GM23338 (cell line): ENCODE measurements around the gene CCDC187. TPM values are rescaled to one million over a fixed set of nuclear protein-coding genes. Genes with fewer than 3 reads are reported as not detected.

Experiments used
- ATAC-seq: fragments of 200-7000 bp; cut with Tn5 transposase; 3 replicates; pipeline ENCODE4 v1.9.1; 2020
- DNase-seq: peaks from one replicate; pipeline ENCODE4 v3.0.0-alpha.2; 2015; ENCODE audit warnings: low spot score
- H2AFZ ChIP-seq: fragments of 200-600 bp; sonication (generic); 2 replicates; pipeline ENCODE4 v1.8.0; 2016; ENCODE audit warnings: antibody characterized with exemption, mild to moderate bottlenecking, moderate library complexity
- H3F3A ChIP-seq: fragments of 200-600 bp; sonication (generic); replicated peaks from 2 replicates; pipeline ENCODE4 v1.8.0; 2017; ENCODE audit warnings: antibody characterized with exemption, mixed run types, low read depth
- H3K27ac ChIP-seq: fragments of 200-600 bp; sonication (generic); 2 replicates; pipeline ENCODE4 v1.6.1; 2016; ENCODE audit warnings: low read depth
- H3K27me3 ChIP-seq: fragments of 200-600 bp; sonication (generic); 2 replicates; pipeline ENCODE4 v1.8.0; 2016; ENCODE audit warnings: mild to moderate bottlenecking, mixed run types, moderate library complexity; ENCODE audit not compliant: insufficient read depth
- H3K36me3 ChIP-seq: fragments of 200-600 bp; sonication (generic); 2 replicates; pipeline ENCODE4 v1.8.0; 2016; ENCODE audit warnings: mild to moderate bottlenecking; ENCODE audit not compliant: insufficient read depth
- H3K4me1 ChIP-seq: fragments of 200-600 bp; sonication (generic); 2 replicates; pipeline ENCODE4 v1.8.0; 2016; ENCODE audit warnings: mild to moderate bottlenecking, moderate library complexity; ENCODE audit not compliant: insufficient read depth
- H3K4me2 ChIP-seq: fragments of 200-600 bp; sonication (generic); 2 replicates; pipeline ENCODE4 v1.7.1; 2017; ENCODE audit warnings: mixed run types
- H3K4me3 ChIP-seq: fragments of 200-600 bp; sonication (generic); 2 replicates; pipeline ENCODE4 v1.6.1; 2016; ENCODE audit warnings: mixed run types
- H3K79me2 ChIP-seq: fragments of 200-600 bp; sonication (generic); replicated peaks from 2 replicates; pipeline ENCODE4 v1.8.0; 2017; ENCODE audit warnings: mild to moderate bottlenecking; ENCODE audit not compliant: insufficient read depth
- H3K9me2 ChIP-seq: fragments of 200-600 bp; sonication (generic); 2 replicates; pipeline ENCODE4 v1.8.0; 2017; ENCODE audit not compliant: insufficient read depth
- H4K20me1 ChIP-seq: fragments of 200-600 bp; sonication (generic); replicated peaks from 2 replicates; pipeline ENCODE4 v1.8.0; 2017; ENCODE audit warnings: mild to moderate bottlenecking; ENCODE audit not compliant: insufficient read depth
- H3K27ac Mint-ChIP-seq: 2 replicates; pipeline ENCODE4 v1.8.0; 2020; ENCODE audit warnings: inconsistent platforms, mild to moderate bottlenecking, moderate library complexity, mixed read lengths
- H3K27me3 Mint-ChIP-seq: 3 replicates; pipeline ENCODE4 v1.8.0; 2022; ENCODE audit warnings: low read depth, mild to moderate bottlenecking, moderate library complexity, mixed read lengths, inconsistent platforms; ENCODE audit not compliant: insufficient read depth, poor library complexity
- H3K36me3 Mint-ChIP-seq: 3 replicates; pipeline ENCODE4 v1.8.0; 2021; ENCODE audit warnings: low read depth, mild to moderate bottlenecking, inconsistent platforms, moderate library complexity, mixed read lengths
- H3K4me1 Mint-ChIP-seq: 3 replicates; pipeline ENCODE4 v1.8.0; 2020; ENCODE audit warnings: mild to moderate bottlenecking, inconsistent platforms, mixed read lengths
- H3K4me3 Mint-ChIP-seq: 3 replicates; pipeline ENCODE4 v1.8.0; 2021; ENCODE audit warnings: moderate library complexity, mild to moderate bottlenecking, inconsistent platforms, mixed read lengths
- H3K9me3 Mint-ChIP-seq: 3 replicates; pipeline ENCODE4 v1.8.0; 2020; ENCODE audit warnings: moderate library complexity, mild to moderate bottlenecking, inconsistent platforms, mixed read lengths
- CREB1 ChIP-seq: fragments of 250-450 bp; sonication (Bioruptor Pico); IDR thresholded peaks from 2 replicates; pipeline ENCODE4 v1.5.0; 2020; ENCODE audit warnings: low read depth, mild to moderate bottlenecking, moderate library complexity
- CTCF ChIP-seq, 2 experiments: fragments of 200-600 bp in 1 of 2; sonication (generic) in 1 of 2; conservative IDR thresholded peaks; 2 replicates each; pipeline versions ENCODE4 v1.5.1 to v1.6.1; 2016 to 2017; ENCODE audit warnings: antibody characterized with exemption in 2 of 2, low read depth in 2 of 2, mild to moderate bottlenecking in 2 of 2, moderate library complexity in 1 of 2
- ETS1 ChIP-seq: IDR thresholded peaks from 2 replicates; pipeline ENCODE4 v1.6.1; 2016; ENCODE audit warnings: antibody characterized with exemption
- EZH2 ChIP-seq: fragments of 200-600 bp; sonication (generic); IDR thresholded peaks from one replicate; pipeline ENCODE4 v1.8.0; 2017; ENCODE audit warnings: antibody characterized with exemption, mild to moderate bottlenecking, low read depth; ENCODE audit not compliant: unreplicated experiment
- EZH2phosphoT487 ChIP-seq: fragments of 200-600 bp; sonication (generic); IDR thresholded peaks from one replicate; pipeline ENCODE4 v1.8.1; 2018; ENCODE audit warnings: antibody characterized with exemption; ENCODE audit not compliant: unreplicated experiment
- REST ChIP-seq: IDR thresholded peaks from one replicate; pipeline ENCODE4 v1.6.1; 2018; ENCODE audit warnings: antibody characterized with exemption; ENCODE audit not compliant: unreplicated experiment
- STAT1 ChIP-seq: IDR thresholded peaks from one replicate; pipeline ENCODE4 v1.6.1; 2016; ENCODE audit warnings: antibody characterized with exemption; ENCODE audit not compliant: unreplicated experiment
- ZNF114 ChIP-seq: fragments of 250-450 bp; sonication (Bioruptor Pico); IDR thresholded peaks from 2 replicates; pipeline ENCODE4 v1.5.0; 2020; ENCODE audit warnings: mild to moderate bottlenecking, moderate library complexity
- ZNF331 ChIP-seq: fragments of 250-450 bp; sonication (Bioruptor Pico); IDR thresholded peaks from 2 replicates; pipeline ENCODE4 v1.5.0; 2020; ENCODE audit warnings: low read depth, mild to moderate bottlenecking, moderate library complexity
- ZNF462 ChIP-seq: fragments of 250-450 bp; sonication (Bioruptor Pico); IDR thresholded peaks from 2 replicates; pipeline ENCODE4 v1.5.0; 2020; ENCODE audit warnings: mild to moderate bottlenecking, moderate library complexity
- polyA plus RNA-seq: library from polyadenylated mRNA; unstranded; fragments of >200 nt; fragmentation: Nextera tagmentation; extraction: Ambion mirVana; gene quantifications from 2 replicates; pipeline ENCODE4 v1.2.1, GENCODE V29; 2016
- total RNA-seq: library from RNA; depleted of rRNA; stranded (reverse); fragments of >200 nt; shearing (Covaris generic); gene quantifications from 2 replicates; pipeline ENCODE4 v1.2.3, GENCODE V29; 2014

The CCDC187 gene
- total and polyA plus RNA-seq, 2 experiments from 2014 or later: 0.14 TPM; not detected in 1

GRCh38 chr9:136253246-136254130 lies 50.4 kb downstream of the CCDC187 start:
- Histone ChIP-seq H4K20me1 (no peaks in the 10 kb centered on the region), H3K79me2 (no peaks in the 10 kb centered on the region), H2AFZ (no peak overlapping the region), H3K4me1 (no peaks in the 10 kb centered on the region), H3K27me3 (no peaks in the 10 kb centered on the region), H3F3A (no peaks in the 10 kb centered on the region), H3K4me3 (no peak overlapping the region), H3K4me2 (no peak overlapping the region), H3K9me2 (no peaks in the 10 kb centered on the region), H3K27ac (no peak overlapping the region), H3K36me3 (no peaks in the 10 kb centered on the region)
- Mint-ChIP-seq H3K9me3 (no peaks in the 10 kb centered on the region), H3K4me1 (no peaks in the 10 kb centered on the region; the same call in 2 of the 3 replicates), H3K36me3 (no peaks in the 10 kb centered on the region), H3K4me3 (no peak overlapping the region), H3K27me3 (peaks cover 3% of the 10 kb centered on the region), H3K27ac (no peak overlapping the region)
- ATAC-seq (no peak), DNase-seq (no peak)
- TF ChIP-seq ZNF114 (CRISPR knock-in tag): no peak
- no peak for TF ChIP-seq REST
- TF ChIP-seq ZNF331 (CRISPR knock-in tag): no peak
- no peak for TF ChIP-seq CREB1 (CRISPR knock-in tag)
- TF ChIP-seq EZH2: no peak
- no peak for TF ChIP-seq STAT1
- TF ChIP-seq EZH2phosphoT487: no peak
- TF ChIP-seq ZNF462 (CRISPR knock-in tag): no peak
- TF ChIP-seq ETS1: no peak
- no peak for TF ChIP-seq CTCF (conservative IDR thresholded peaks at IDR 0.05; ENCODE audit: low read depth in 2 of 2)
